HG03103 (cell line): ENCODE results near the gene UGT2B28.
"Not testable (repeated sequence)": the region's sequence is repeated elsewhere in the genome, so short reads cannot be mapped to it uniquely, and the experiment has no call there.

Experiments used
- ATAC-seq: cut with Tn5 transposase; IDR thresholded peaks from one replicate; pipeline ENCODE4 v1.9.1; 2021; ENCODE audit warnings: low read depth; ENCODE audit not compliant: unreplicated experiment

UGT2B28 gene

GRCh38 chr4:69280081-69280480, at the start of gene UGT2B28:
Gene UGT2B28, plus strand, starts transcription at chr4:69280475. Its CDS starts 26 bp downstream, at chr4:69280501.
- ATAC-seq: not testable (repeated sequence)

- ATAC-seq: no peak
Measured at GRCh38 chr4:69239092-69239491, 41.2 kb upstream of the UGT2B28 start.

- ATAC-seq: no peak
Measured at GRCh38 chr4:69239557-69240168, 40.6 kb upstream of the UGT2B28 start.

GRCh38 chr4:69240787-69241186, 39.5 kb upstream of the UGT2B28 start:
- ATAC-seq: not testable (repeated sequence)

- not testable (repeated sequence) for ATAC-seq
Measured at GRCh38 chr4:69241746-69242145, 38.5 kb upstream of the UGT2B28 start.

GRCh38 chr4:69242562-69243240, 37.6 kb upstream of the UGT2B28 start:
- ATAC-seq: not testable (repeated sequence)

- ATAC-seq: not testable (repeated sequence)
Measured at GRCh38 chr4:69250884-69251283, 29.4 kb upstream of the UGT2B28 start.

- not testable (repeated sequence) for ATAC-seq
Measured at GRCh38 chr4:69253147-69253772, 27.0 kb upstream of the UGT2B28 start.

GRCh38 chr4:69268612-69269011, 11.7 kb upstream of the UGT2B28 start:
- ATAC-seq: not testable (repeated sequence)

GRCh38 chr4:69296356-69296755, 16.1 kb downstream of the UGT2B28 start:
- ATAC-seq: not testable (repeated sequence)

GRCh38 chr4:69308426-69309033, 28.3 kb downstream of the UGT2B28 start:
- not testable (repeated sequence) for ATAC-seq

GRCh38 chr4:69309549-69310076, 29.3 kb downstream of the UGT2B28 start:
- ATAC-seq: not testable (repeated sequence)

GRCh38 chr4:69310262-69310661, 30.0 kb downstream of the UGT2B28 start:
- ATAC-seq: not testable (repeated sequence)

- ATAC-seq: not testable (repeated sequence)
Measured at GRCh38 chr4:69317669-69318298, 37.5 kb downstream of the UGT2B28 start.

GRCh38 chr4:69321153-69321729, 41.0 kb downstream of the UGT2B28 start:
- ATAC-seq: no peak

GRCh38 chr4:69322055-69322454, 41.8 kb downstream of the UGT2B28 start:
- ATAC-seq: no peak

- no peak for ATAC-seq
Measured at GRCh38 chr4:69323284-69323683, 43.0 kb downstream of the UGT2B28 start.

- no peak for ATAC-seq
Measured at GRCh38 chr4:69330345-69331047, 50.2 kb downstream of the UGT2B28 start.

- ATAC-seq: not testable (repeated sequence)
Measured at GRCh38 chr4:69331304-69331703, 51.0 kb downstream of the UGT2B28 start.
